SK-N-SH (cell line): ENCODE results near the gene COQ6. TPM values are rescaled to one million over a fixed set of nuclear protein-coding genes. Genes with fewer than 3 reads are reported as not detected.
"Not testable (repeated sequence)": the region's sequence is repeated elsewhere in the genome, so short reads cannot be mapped to it uniquely, and the experiment has no call there.

Experiments
- CTCF ChIA-PET: fragments of 300-600, 350-600 bp; formaldehyde crosslinking; extraction: SDS; loops from one replicate; lab custom pipeline; 2021; lab: Yijun Ruan, JAX
- POLR2A ChIA-PET: fragments of 350-600 bp; sonication (Branson Sonifier 250); formaldehyde crosslinking; extraction: SDS; loops from one replicate; lab custom pipeline; 2020; ENCODE audit warnings: antibody characterized with exemption, inconsistent platforms; lab: Yijun Ruan, JAX
- DNase-seq: peaks from one replicate; pipeline ENCODE4 v3.0.0; 2012
- H2AFZ ChIP-seq: fragments of 200-600 bp; sonication (generic); 2 replicates; pipeline ENCODE4 v1.8.1; 2016; ENCODE audit warnings: antibody characterized with exemption, mild to moderate bottlenecking, low read depth
- H3F3A ChIP-seq: fragments of 200-600 bp; sonication (generic); replicated peaks from 2 replicates; pipeline ENCODE3; 2016; ENCODE audit warnings: antibody characterized with exemption, mild to moderate bottlenecking; ENCODE audit not compliant: insufficient read depth
- H3K27ac ChIP-seq, 2 experiments: fragments of 200-500 bp in 1 of 2; fragments of 200-600 bp in 1 of 2; sonication (Bioruptor generic) in 1 of 2; sonication (generic), shearing (Covaris generic) in 1 of 2; 2 replicates each; pipeline versions ENCODE4 v1.5.1 to v1.6.1; 2014 to 2016; ENCODE audit warnings: low read depth in 2 of 2, inconsistent platforms in 1 of 2, low read length in 1 of 2, mild to moderate bottlenecking in 1 of 2, mixed read lengths in 1 of 2
- H3K27me3 ChIP-seq: fragments of 200-600 bp; sonication (generic), shearing (Covaris generic); 2 replicates; pipeline ENCODE4 v1.6.1; 2016; ENCODE audit warnings: mixed run types; ENCODE audit not compliant: insufficient read depth
- H3K36me3 ChIP-seq, 2 experiments: fragments of 200-500 bp in 1 of 2; fragments of 200-600 bp in 1 of 2; sonication (Bioruptor generic) in 1 of 2; sonication (generic) in 1 of 2; replicated peaks in 1 of 2; 2 replicates each; pipeline versions ENCODE3 to v1.5.1; 2014 to 2016; ENCODE audit warnings: low read length in 1 of 2, mild to moderate bottlenecking in 1 of 2; ENCODE audit not compliant: insufficient read depth in 2 of 2, control insufficient read depth in 1 of 2
- H3K4me1 ChIP-seq, 2 experiments: fragments of 200-500 bp in 1 of 2; fragments of 200-600 bp in 1 of 2; sonication (Bioruptor generic) in 1 of 2; sonication (generic), shearing (Covaris generic) in 1 of 2; 2 replicates each; pipeline versions ENCODE4 v1.5.1 to v1.6.1; 2014 to 2016; ENCODE audit warnings: low read depth in 1 of 2, low read length in 1 of 2, mixed run types in 1 of 2; ENCODE audit not compliant: insufficient read depth in 2 of 2, control insufficient read depth in 1 of 2
- H3K4me2 ChIP-seq: fragments of 200-600 bp; sonication (generic), shearing (Covaris generic); 2 replicates; pipeline ENCODE4 v1.6.1; 2017; ENCODE audit warnings: mixed run types
- H3K4me3 ChIP-seq, 2 experiments: fragments of 200-500 bp in 1 of 2; fragments of 200-600 bp in 1 of 2; sonication (Bioruptor generic) in 1 of 2; sonication (generic), shearing (Covaris generic) in 1 of 2; 2 replicates each; pipeline versions ENCODE4 v1.5.1 to v1.8.1; 2014 to 2016; ENCODE audit warnings: low read depth in 2 of 2, inconsistent platforms in 1 of 2, low read length in 1 of 2, mild to moderate bottlenecking in 1 of 2, mixed read lengths in 1 of 2, moderate library complexity in 1 of 2
- H3K79me2 ChIP-seq: fragments of 200-600 bp; sonication (generic); 2 replicates; pipeline ENCODE4 v1.8.1; 2017; ENCODE audit warnings: mild to moderate bottlenecking; ENCODE audit not compliant: insufficient read depth
- H3K9ac ChIP-seq: fragments of 200-600 bp; sonication (generic); 2 replicates; pipeline ENCODE4 v1.6.1; 2017; ENCODE audit warnings: mixed run types
- H3K9me2 ChIP-seq: fragments of 200-600 bp; sonication (generic); 2 replicates; pipeline ENCODE4 v1.6.1; 2017; ENCODE audit warnings: mixed run types
- H3K9me3 ChIP-seq: fragments of 200-600 bp; sonication (generic); 2 replicates; pipeline ENCODE4 v1.6.1; 2017; ENCODE audit warnings: mixed run types, mild to moderate bottlenecking, moderate library complexity
- H4K20me1 ChIP-seq: fragments of 200-600 bp; sonication (generic); 2 replicates; pipeline ENCODE4 v1.6.1; 2017; ENCODE audit warnings: mild to moderate bottlenecking, mixed run types; ENCODE audit not compliant: insufficient read depth
- CHD2 ChIP-seq: fragments of 150-350 bp; IDR thresholded peaks from 2 replicates; pipeline ENCODE4 v1.6.1; 2018; ENCODE audit warnings: low read length; ENCODE audit not compliant: partially characterized antibody
- FOXJ3 ChIP-seq: sonication (generic); formaldehyde crosslinking; IDR thresholded peaks from 2 replicates; pipeline ENCODE4 v1.5.1; 2020; ENCODE audit warnings: mild to moderate bottlenecking, missing genetic modification reagents
- FOXM1 ChIP-seq: IDR thresholded peaks from 2 replicates; pipeline ENCODE4 v1.4.0; 2012; ENCODE audit warnings: low read depth, mild to moderate bottlenecking
- MXI1 ChIP-seq: IDR thresholded peaks from 2 replicates; pipeline ENCODE4 v1.6.1; 2012; ENCODE audit warnings: mild to moderate bottlenecking, low read depth, low read length, improper control_type of control experiment
- RAD21 ChIP-seq: IDR thresholded peaks from 2 replicates; pipeline ENCODE4 v1.6.1; 2012; ENCODE audit warnings: mild to moderate bottlenecking, low read length
- RFX5 ChIP-seq: IDR thresholded peaks from 2 replicates; pipeline ENCODE4 v1.6.1; 2012; ENCODE audit warnings: mild to moderate bottlenecking, improper control_type of control experiment, low read length
- TAF1 ChIP-seq: IDR thresholded peaks from 2 replicates; pipeline ENCODE4 v1.6.1; 2012; ENCODE audit warnings: low read depth, mild to moderate bottlenecking, low read length, moderate library complexity, borderline replicate concordance
- TEAD4 ChIP-seq: IDR thresholded peaks from 2 replicates; pipeline ENCODE4 v1.4.0; 2012; ENCODE audit warnings: mild to moderate bottlenecking, borderline replicate concordance; ENCODE audit not compliant: insufficient read depth
- USF1 ChIP-seq: IDR thresholded peaks from 2 replicates; pipeline ENCODE4 v1.4.0; 2012; ENCODE audit warnings: low read depth, borderline replicate concordance
- USF2 ChIP-seq: fragments of 150-350 bp; IDR thresholded peaks from 2 replicates; pipeline ENCODE4 v1.6.1; 2017; ENCODE audit warnings: antibody characterized with exemption, low read length, low read depth, borderline replicate concordance
- ZBTB33 ChIP-seq: IDR thresholded peaks from 2 replicates; pipeline ENCODE4 v1.4.0; 2012; ENCODE audit warnings: low read depth, borderline replicate concordance
- WGBS: methylation state at CpG from one replicate; pipeline ENCODE4 v1.1.6; 2017; ENCODE audit warnings: low lambda C conversion rate; 5-methylcytosine and 5-hydroxymethylcytosine counted together
- polyA plus RNA-seq, 3 experiments: library from polyadenylated mRNA; depleted of rRNA; stranded (reverse); fragments of >200 nt; gene quantifications; 2 replicates each; pipeline ENCODE4 v1.2.3, GENCODE V29; 2012

COQ6 gene
- polyA plus RNA-seq, 1 of the 3 experiments (the other 2 are of a cell fraction), result 38.8 TPM

GRCh38 chr14:73991092-73991491 lies 41.0 kb downstream of the COQ6 start (continued):
- TF ChIP-seq USF1, result no peak

- CTCF ChIA-PET, result not testable (repeated sequence)
These were observed 44.8 kb downstream of the COQ6 start for GRCh38 chr14:73994926-73995325.

GRCh38 chr14:73995977-73996378 lies 45.9 kb downstream of the COQ6 start:
- H3K4me2 ChIP-seq, result no peak overlapping the region
- H4K20me1 ChIP-seq, result no peaks in the 10 kb centered on the region
- DNase-seq, result no peak
- H3K9ac ChIP-seq, result no peak overlapping the region
- H3K9me3 ChIP-seq, result no peaks in the 10 kb centered on the region
- H3K27me3 ChIP-seq, result no peaks in the 10 kb centered on the region
- H3K36me3 ChIP-seq, result peaks cover 0 to 3% of the 10 kb centered on the region in 2 experiments
- ChIA-PET CTCF (no interaction called here), POLR2A (no interaction called here)
- TF ChIP-seq TAF1, result no peak
- TF ChIP-seq USF2, result no peak
- TF ChIP-seq MXI1, result no peak
- no peak for TF ChIP-seq CHD2
- TF ChIP-seq TEAD4, result no peak
- no peak for TF ChIP-seq FOXJ3 (CRISPR knock-in tag)
- no peak overlapping the region for H3K4me3 ChIP-seq
- WGBS, result 90% methylated on average over 8 of the region's 8 CpGs
- no peaks in the 10 kb centered on the region for H3K9me2 ChIP-seq
- no peaks in the 10 kb centered on the region for H3K79me2 ChIP-seq
- H3K4me1 ChIP-seq, result no peaks in the 10 kb centered on the region
- no peaks in the 10 kb centered on the region for H3F3A ChIP-seq
- H2AFZ ChIP-seq, result no peak overlapping the region
- H3K27ac ChIP-seq, result no peak overlapping the region

More at GRCh38 chr14:73994926-73995325, 44.8 kb downstream of the COQ6 start:
- H3K4me3 ChIP-seq, H3K36me3 ChIP-seq, H3K4me1 ChIP-seq, H3K9ac ChIP-seq, H4K20me1 ChIP-seq, H3K79me2 ChIP-seq, DNase-seq, H2AFZ ChIP-seq, H3K4me2 ChIP-seq, H3K27ac ChIP-seq, H3K27me3 ChIP-seq, H3K9me2 ChIP-seq, POLR2A ChIA-PET, H3F3A ChIP-seq, H3K9me3 ChIP-seq: not testable (repeated sequence)
- 93% methylated on average over 7 of the region's 7 CpGs for WGBS

- Histone ChIP-seq H3K9ac (no peak overlapping the region), H3K9me2 (no peaks in the 10 kb centered on the region), H3K36me3 (peaks cover 0 to 3% of the 10 kb centered on the region in 2 experiments), H3K4me3 (no peak overlapping the region), H3K79me2 (no peaks in the 10 kb centered on the region), H3K4me2 (no peak overlapping the region), H3K9me3 (no peaks in the 10 kb centered on the region), H4K20me1 (no peaks in the 10 kb centered on the region), H2AFZ (no peak overlapping the region), H3K4me1 (no peaks in the 10 kb centered on the region), H3F3A (no peaks in the 10 kb centered on the region), H3K27me3 (no peaks in the 10 kb centered on the region), H3K27ac (no peak overlapping the region)
- CTCF ChIA-PET, result no interaction called here
- 46% methylated on average over 2 of the region's 2 CpGs for WGBS
- TF ChIP-seq FOXM1 (no peak), ZBTB33 (no peak), TAF1 (no peak), RFX5 (no peak), RAD21 (no peak)
- DNase-seq, result no peak
- POLR2A ChIA-PET, result no interaction called here
These were observed 46.6 kb downstream of the COQ6 start for GRCh38 chr14:73996731-73997107.
